ENCODE results near the gene NOL3. TPM values are rescaled to one million over a fixed set of nuclear protein-coding genes. Genes with fewer than 3 reads are reported as not detected.

Gene NOL3
- total RNA-seq, 1 donor from 2014 or later, result 8.4 TPM

DNA sequence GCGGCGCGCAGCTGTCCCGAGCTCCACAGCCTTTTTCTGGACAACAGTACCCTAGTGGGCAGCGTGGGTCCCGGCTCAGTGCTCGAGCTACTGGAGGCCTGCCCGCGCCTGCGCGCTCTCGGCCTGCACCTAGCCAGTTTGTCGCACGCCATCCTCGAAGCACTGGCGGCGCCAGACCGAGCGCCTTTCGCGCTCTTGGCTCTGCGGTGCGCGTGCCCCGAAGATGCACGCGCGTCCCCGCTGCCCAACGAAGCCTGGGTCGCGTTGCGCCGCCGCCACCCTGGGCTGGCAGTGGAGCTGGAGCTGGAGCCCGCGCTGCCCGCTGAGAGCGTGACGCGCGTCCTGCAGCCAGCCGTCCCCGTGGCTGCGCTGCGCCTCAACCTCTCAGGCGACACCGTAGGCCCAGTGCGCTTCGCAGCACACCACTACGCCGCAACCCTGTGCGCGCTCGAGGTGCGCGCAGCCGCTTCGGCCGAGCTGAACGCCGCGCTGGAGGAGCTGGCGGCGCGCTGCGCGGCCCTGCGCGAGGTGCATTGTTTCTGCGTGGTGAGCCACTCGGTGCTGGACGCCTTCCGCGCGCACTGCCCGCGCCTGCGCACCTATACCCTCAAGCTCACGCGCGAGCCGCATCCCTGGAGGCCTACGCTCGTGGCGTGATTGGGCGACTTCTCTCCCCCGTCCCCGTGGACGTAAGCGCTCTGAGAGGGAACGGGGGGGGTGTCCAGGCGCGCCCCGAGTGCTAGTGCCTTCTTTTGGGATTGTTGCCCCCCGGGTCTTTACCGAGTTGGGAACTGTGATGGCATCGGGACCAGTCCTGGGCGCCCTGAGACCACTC is 7.0 kb upstream of the NOL3 start:
- no peak for DNase-seq (ENCODE audit: extremely low spot score, unreplicated experiment)
- no peak for TF ChIP-seq CTCF (conservative IDR thresholded peaks at IDR 0.05)
- peak overlapping the region; percentile 72 for H3K4me3 Mint-ChIP-seq
- no peaks in the 10 kb centered on the region for H3K36me3 Mint-ChIP-seq
- peaks cover 83% of the 10 kb centered on the region for H3K27me3 Mint-ChIP-seq
- no peaks in the 10 kb centered on the region for H3K9me3 Mint-ChIP-seq
- H3K27ac Mint-ChIP-seq, result no peak overlapping the region
- peaks cover 3% of the 10 kb centered on the region for H3K4me1 Mint-ChIP-seq (ENCODE audit: unreplicated experiment)

- peaks cover 3% of the 10 kb centered on the region for H3K4me1 Mint-ChIP-seq (ENCODE audit: unreplicated experiment)
- no peak for TF ChIP-seq CTCF (conservative IDR thresholded peaks at IDR 0.05)
- peaks cover 83% of the 10 kb centered on the region for H3K27me3 Mint-ChIP-seq
- no peak for DNase-seq (ENCODE audit: extremely low spot score, unreplicated experiment)
- no peaks in the 10 kb centered on the region for H3K36me3 Mint-ChIP-seq
- H3K27ac Mint-ChIP-seq, result no peak overlapping the region
- H3K4me3 Mint-ChIP-seq, result peak overlapping the region; percentile 72
- H3K9me3 Mint-ChIP-seq, result no peaks in the 10 kb centered on the region
Measured at GRCh38 chr16:67163999-67164558, 6.3 kb upstream of the NOL3 start.

GRCh38 chr16:67164599-67165061 is 5.7 kb upstream of the NOL3 start, which contains the start of gene HSF4:
HSF4 (plus strand) TSS chr16:67164745; CDS start chr16:67164812, 67 bp downstream.
- no peak for TF ChIP-seq CTCF (conservative IDR thresholded peaks at IDR 0.05)
- Mint-ChIP-seq H3K27ac (no peak within 1 kb of the TSS), H3K9me3 (no peaks in the 10 kb centered on the region), H3K27me3 (peaks cover 84% of the 10 kb centered on the region), H3K4me3 (peak within 1 kb of the TSS; percentile 72), H3K4me1 (ENCODE audit: unreplicated experiment) (peaks cover 3% of the 10 kb centered on the region), H3K36me3 (no peaks in the 10 kb centered on the region)
- DNase-seq (ENCODE audit: extremely low spot score, unreplicated experiment), result no peak

DNA sequence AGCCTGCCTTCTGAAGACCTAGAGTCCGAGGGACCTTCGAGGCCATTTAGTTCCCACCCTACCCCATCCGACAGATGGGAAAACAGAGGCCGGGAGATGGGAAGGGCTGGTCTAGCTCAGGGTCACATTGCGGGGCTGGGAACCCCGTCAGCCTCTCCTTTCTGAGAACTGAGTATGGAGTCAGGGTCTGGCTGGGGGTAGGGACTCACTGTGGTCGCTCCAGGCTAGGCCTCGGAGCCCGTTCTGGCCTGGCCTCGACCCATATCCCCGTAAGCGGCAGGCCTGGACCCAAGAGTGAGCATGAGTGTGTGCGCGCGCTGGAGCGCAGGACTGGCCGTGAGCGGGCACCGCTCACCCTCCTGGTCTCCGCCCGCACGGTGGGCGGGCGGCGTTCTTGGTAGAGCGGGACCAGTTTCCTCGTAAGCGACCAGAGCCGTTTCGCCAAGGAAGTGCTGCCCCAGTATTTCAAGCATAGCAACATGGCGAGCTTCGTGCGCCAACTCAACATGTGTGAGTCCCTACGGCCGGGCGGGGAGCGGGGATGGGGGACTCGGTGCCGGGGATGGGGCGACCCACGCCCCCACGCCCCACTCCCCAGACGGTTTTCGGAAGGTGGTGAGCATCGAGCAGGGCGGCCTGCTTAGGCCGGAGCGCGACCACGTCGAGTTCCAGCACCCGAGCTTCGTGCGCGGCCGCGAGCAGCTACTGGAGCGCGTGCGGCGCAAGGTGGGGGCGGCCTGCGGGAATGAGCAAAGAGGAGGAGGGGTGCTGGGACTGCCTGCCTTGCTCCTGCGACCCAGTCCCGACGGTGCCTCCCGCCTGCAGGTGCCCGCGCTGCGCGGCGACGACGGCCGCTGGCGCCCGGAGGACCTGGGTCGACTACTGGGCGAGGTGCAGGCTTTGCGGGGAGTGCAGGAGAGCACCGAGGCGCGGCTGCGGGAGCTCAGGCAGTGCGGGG is 4.9 kb upstream of the NOL3 start:
- DNase-seq (ENCODE audit: extremely low spot score, unreplicated experiment), result no peak
- H3K27ac Mint-ChIP-seq, result no peak overlapping the region
- H3K27me3 Mint-ChIP-seq, result peaks cover 85% of the 10 kb centered on the region
- H3K4me1 Mint-ChIP-seq (ENCODE audit: unreplicated experiment), result peaks cover 8% of the 10 kb centered on the region
- H3K4me3 Mint-ChIP-seq, result peak overlapping the region; percentile 66
- H3K9me3 Mint-ChIP-seq, result no peaks in the 10 kb centered on the region
- no peak for TF ChIP-seq CTCF (conservative IDR thresholded peaks at IDR 0.05)
- H3K36me3 Mint-ChIP-seq, result no peaks in the 10 kb centered on the region

DNA sequence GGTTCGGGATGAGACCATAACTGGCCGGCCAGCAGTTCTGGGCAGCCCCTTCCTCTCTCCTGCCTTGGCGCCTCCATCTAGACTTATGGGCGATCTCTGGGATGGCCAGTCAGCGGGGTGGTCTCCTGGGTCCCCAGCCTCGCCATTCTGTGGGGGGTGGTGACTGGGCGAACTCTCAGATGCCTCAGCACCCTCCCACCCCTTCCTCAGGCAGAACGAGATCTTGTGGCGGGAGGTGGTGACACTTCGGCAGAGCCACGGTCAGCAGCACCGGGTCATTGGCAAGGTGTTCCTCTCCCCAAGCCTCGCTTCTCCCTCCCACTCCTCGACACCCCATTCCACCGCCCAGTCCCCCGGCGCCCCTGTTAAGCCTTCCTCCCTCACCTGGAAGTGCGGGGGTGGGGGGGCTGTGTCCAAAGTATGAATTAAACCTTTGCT is 4.2 kb upstream of the NOL3 start:
- H3K4me3 Mint-ChIP-seq, result no peak overlapping the region
- DNase-seq (ENCODE audit: extremely low spot score, unreplicated experiment), result no peak
- peaks cover 10% of the 10 kb centered on the region for H3K4me1 Mint-ChIP-seq (ENCODE audit: unreplicated experiment)
- TF ChIP-seq CTCF (conservative IDR thresholded peaks at IDR 0.05), result no peak
- H3K27ac Mint-ChIP-seq, result no peak overlapping the region
- H3K9me3 Mint-ChIP-seq, result no peaks in the 10 kb centered on the region
- H3K36me3 Mint-ChIP-seq, result no peaks in the 10 kb centered on the region
- peaks cover 82% of the 10 kb centered on the region for H3K27me3 Mint-ChIP-seq
